Lower leg skin (tissue), 3 donors: ENCODE measurements around the gene SYNGR2.

Experiments used
- POLR2A ChIP-seq, 2 donors: fragments of 450-650 bp; IDR thresholded peaks; one replicate each; pipeline ENCODE4 v1.6.1; 2016 to 2017; ENCODE audit warnings: antibody characterized with exemption in 2 of 2, mild to moderate bottlenecking in 1 of 2, moderate library complexity in 1 of 2
- TF ChIP-seq, protein P1 (sequence below), 3 donors: fragments of 450-650 bp; IDR thresholded peaks; one replicate each; pipeline ENCODE4 v1.5.1; 2016; ENCODE audit warnings: antibody characterized with exemption in 3 of 3, mild to moderate bottlenecking in 3 of 3, moderate library complexity in 2 of 3

DNA sequence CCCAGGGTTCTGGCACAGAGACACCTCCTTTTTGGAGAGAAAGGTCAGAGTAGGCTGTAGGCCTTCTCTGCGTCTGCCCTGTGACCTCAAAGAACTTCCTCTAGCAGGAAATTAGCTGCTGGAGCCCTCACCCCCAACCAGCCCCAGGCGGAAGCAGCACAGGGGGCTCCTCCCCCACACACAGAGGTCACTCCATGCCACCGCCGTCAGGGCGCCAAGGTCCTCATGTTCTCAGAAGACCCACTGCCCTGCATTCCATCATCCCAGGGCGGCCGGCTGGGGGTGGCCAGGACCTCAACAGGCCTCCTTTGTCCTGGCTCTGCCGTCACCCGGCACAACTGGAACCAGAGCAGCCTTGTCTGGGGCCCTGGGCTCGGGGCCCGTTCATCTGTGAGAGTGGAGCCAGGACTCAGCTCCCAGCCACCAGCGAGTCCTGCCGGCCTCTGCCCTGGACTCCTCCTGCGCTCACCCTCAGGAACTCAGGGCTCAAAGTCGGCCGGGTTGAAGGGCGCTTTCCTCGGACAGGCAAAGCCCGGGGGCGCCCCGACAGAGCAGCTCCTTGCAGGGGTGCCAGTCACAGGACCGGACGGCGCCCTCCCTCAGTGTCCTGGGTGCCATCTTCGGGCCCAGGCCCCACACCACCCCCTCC lies 41.0 kb upstream of the SYNGR2 start:
- TF ChIP-seq, protein P1, sequence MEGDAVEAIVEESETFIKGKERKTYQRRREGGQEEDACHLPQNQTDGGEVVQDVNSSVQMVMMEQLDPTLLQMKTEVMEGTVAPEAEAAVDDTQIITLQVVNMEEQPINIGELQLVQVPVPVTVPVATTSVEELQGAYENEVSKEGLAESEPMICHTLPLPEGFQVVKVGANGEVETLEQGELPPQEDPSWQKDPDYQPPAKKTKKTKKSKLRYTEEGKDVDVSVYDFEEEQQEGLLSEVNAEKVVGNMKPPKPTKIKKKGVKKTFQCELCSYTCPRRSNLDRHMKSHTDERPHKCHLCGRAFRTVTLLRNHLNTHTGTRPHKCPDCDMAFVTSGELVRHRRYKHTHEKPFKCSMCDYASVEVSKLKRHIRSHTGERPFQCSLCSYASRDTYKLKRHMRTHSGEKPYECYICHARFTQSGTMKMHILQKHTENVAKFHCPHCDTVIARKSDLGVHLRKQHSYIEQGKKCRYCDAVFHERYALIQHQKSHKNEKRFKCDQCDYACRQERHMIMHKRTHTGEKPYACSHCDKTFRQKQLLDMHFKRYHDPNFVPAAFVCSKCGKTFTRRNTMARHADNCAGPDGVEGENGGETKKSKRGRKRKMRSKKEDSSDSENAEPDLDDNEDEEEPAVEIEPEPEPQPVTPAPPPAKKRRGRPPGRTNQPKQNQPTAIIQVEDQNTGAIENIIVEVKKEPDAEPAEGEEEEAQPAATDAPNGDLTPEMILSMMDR (IDR thresholded peaks at IDR 0.05), result no peak
- no peak for TF ChIP-seq POLR2A (IDR thresholded peaks at IDR 0.05)
